ENCODE data around the gene LHPP.

- TF ChIP-seq CTCF (conservative IDR thresholded peaks at IDR 0.05 in 1 of 2, IDR thresholded peaks at IDR 0.05 in 1 of 2; ENCODE audit: low read depth in 1 of 2, low read length in 2 of 2), result no peak
- no peak for TF ChIP-seq EZH2 (IDR thresholded peaks at IDR 0.05; ENCODE audit: low read length, missing control alignments)
Observed at GRCh38 chr10:124597846-124598165, 136.2 kb downstream of the LHPP start.
